ENCODE results near the gene BMPR1A.

BMPR1A gene

GRCh38 chr10:86753638-86754434 is 2.6 kb upstream of the BMPR1A start:
- no peak overlapping the region for H3K4me3 ChIP-seq (ENCODE audit: low read length)
- TF ChIP-seq, protein P1, sequence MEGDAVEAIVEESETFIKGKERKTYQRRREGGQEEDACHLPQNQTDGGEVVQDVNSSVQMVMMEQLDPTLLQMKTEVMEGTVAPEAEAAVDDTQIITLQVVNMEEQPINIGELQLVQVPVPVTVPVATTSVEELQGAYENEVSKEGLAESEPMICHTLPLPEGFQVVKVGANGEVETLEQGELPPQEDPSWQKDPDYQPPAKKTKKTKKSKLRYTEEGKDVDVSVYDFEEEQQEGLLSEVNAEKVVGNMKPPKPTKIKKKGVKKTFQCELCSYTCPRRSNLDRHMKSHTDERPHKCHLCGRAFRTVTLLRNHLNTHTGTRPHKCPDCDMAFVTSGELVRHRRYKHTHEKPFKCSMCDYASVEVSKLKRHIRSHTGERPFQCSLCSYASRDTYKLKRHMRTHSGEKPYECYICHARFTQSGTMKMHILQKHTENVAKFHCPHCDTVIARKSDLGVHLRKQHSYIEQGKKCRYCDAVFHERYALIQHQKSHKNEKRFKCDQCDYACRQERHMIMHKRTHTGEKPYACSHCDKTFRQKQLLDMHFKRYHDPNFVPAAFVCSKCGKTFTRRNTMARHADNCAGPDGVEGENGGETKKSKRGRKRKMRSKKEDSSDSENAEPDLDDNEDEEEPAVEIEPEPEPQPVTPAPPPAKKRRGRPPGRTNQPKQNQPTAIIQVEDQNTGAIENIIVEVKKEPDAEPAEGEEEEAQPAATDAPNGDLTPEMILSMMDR (conservative IDR thresholded peaks at IDR 0.05; ENCODE audit: low read length), result no peak
- no peak for DNase-seq (ENCODE audit: low read depth)

GRCh38 chr10:86755454-86755739 is 1.0 kb upstream of the BMPR1A start:
- H3K4me3 ChIP-seq (ENCODE audit: low read length), result peak overlapping the region; percentile 82
- TF ChIP-seq, protein P1 (conservative IDR thresholded peaks at IDR 0.05; ENCODE audit: low read length), result no peak
- DNase-seq (ENCODE audit: low read depth), result no peak

DNA sequence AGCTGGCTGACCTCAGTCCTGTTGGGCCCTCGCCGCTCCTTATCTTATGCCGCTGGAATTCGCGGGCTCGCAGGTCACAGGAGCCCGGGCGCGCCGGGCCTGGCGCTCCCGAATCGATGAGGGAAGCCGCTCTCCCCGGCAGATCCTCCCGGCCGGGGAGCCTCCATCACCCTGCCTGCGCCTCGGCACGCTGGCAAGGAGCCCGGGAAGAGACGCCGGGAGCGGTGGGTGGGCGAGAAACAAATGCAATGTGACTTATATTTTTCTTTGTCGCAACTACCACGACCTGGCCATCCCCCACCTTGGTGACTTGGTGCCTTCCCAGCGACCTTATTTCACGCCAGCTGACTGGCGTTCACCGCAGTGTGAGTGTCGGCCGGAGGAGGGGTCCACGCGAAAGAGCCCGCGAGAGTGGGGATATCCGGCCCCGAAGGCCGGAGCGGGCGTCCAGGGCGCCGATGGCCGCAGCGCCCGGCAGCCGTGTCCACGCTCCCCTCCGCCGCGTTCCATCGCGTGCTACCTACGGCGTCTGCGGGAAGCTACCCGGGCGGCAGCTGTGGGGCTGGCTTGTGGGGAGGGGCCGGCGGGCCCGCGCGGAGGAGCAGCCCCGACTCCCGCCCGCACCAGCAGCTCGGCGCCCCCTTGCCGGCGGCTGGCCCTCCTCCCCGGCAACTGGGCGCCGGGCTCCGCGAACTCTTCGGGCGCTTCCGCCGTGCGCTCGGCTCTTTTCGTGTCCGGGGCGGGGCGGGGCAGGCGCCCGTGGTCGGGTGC is 494 bp upstream of the BMPR1A start:
- TF ChIP-seq, protein P1 (conservative IDR thresholded peaks at IDR 0.05; ENCODE audit: low read length), result no peak
- peak; percentile 83 for DNase-seq (ENCODE audit: low read depth)
- H3K4me3 ChIP-seq (ENCODE audit: low read length), result peak overlapping the region; percentile 82

DNA sequence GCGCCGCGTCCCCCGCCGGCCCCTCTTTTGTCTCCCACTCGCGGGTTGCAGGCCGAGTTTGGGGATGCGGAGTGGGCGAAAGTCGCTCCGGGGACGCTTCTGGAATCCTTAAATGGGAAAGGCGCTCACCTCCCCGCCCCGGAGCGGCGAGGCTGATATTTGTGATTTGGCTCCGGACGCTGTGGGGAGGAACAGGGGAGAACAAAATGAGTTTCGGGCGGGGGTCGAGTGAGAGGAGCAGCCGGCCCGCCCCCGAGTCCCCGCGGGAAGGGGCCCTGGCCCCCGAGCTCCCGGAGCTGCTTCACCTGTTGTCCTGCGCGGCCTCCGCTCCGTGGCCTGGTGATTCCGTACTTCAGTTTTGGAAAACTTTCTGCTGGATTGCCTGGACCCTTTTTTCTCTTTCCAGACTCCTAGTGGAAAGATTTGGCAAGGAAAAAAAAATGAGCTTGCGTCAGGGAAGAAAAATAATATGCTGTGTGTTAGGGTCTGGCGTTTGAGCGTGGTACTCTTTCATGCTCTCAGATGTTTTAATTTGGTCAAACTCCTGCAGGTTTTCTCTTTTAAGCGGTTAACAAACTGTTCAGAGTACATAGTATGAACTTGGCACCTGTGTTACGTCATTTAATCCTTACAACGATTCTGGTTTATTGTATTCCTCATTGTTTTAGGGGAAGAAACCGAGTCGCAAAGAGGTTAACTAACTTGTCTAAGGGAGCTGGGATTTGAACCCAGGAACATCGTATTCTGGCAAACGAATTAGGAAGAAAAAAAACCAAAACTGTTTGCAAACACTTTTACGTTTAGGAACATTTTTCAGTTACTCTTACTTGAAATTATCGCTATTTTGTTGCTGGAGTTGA is 924 bp downstream of the BMPR1A start:
- H3K4me3 ChIP-seq (ENCODE audit: low read length), result peak overlapping the region; percentile 75
- TF ChIP-seq, protein P1 (conservative IDR thresholded peaks at IDR 0.05; ENCODE audit: low read length), result peak; percentile 49
- DNase-seq (ENCODE audit: low read depth), result peak; percentile 59

DNA sequence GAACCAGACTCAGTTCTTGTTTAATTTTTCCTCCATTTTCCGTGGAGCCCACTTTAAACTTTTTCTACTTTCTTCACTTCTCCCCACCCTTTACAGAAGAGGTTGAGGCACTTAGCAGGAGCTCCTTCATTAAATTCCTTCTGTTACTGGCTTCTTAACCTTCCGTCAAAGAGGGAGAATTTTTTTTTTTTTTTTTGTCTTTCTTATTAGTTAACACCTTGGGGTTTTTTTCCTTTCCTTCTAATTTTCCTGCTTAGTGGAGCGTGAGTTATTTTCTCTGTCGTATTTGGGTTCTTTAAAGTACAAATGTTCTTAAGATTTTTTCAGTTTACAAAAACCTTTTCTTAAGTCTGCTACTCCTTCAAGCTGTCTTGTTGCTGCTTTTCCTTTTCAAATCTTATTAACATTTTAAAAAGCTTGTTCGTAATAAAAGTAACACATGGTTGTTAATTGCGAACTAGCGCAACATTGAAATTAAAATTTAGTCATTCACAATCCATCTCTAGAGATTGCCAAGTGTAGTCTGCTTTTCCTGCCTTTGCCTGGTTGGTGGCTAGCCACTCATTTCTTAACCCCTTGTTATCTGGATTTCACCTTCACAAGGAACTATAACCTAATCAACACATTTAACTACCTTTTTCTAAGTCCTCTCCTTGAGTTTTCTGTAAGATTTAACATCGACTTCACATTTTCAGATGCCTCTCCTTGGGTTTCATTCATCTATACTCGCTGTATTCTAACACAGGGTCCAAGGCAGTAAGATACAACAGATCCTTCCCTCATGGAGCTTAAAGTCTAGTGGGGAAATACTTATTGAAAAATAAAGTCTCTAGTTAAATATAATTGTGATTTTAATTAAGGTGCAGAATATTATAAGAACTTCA is 2.0 kb downstream of the BMPR1A start:
- TF ChIP-seq, protein P1 (conservative IDR thresholded peaks at IDR 0.05; ENCODE audit: low read length), result no peak
- peak; percentile 19 for DNase-seq (ENCODE audit: low read depth)
- H3K4me3 ChIP-seq (ENCODE audit: low read length), result peak overlapping the region; percentile 75

DNA sequence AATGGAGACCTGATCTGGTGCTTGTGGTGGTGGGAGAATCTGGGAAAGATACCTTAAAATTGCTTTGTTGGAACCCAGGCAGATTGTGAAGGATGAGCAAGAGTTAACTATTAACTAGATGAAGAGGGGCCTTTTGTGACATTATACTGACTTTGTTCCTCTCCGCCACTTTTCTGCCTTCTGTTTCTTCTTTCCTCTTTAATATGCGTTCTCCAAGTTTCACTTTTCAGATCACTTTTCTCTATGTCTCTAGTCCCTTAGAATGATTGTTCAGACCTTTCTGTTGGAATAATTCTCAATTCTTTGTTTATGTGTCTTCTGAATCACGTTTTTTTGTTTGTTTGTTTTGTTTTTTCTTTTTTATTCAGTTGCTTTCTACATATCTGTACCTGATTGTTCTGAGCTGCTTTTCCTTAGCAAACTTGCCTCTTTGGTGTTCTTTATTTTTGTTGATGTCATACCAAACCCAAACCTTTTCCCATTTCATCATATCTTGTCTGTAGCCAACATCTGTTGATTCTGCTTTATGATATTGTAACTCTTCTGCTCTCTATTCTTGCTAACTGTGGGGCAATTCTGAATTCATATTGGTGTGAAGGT is 2.8 kb downstream of the BMPR1A start:
- H3K4me3 ChIP-seq (ENCODE audit: low read length), result peak overlapping the region; percentile 75
- TF ChIP-seq, protein P1 (conservative IDR thresholded peaks at IDR 0.05; ENCODE audit: low read length), result no peak

More for the DNA sequence above, 2.8 kb downstream of the BMPR1A start:
- DNase-seq (ENCODE audit: low read depth), result peak; percentile 40

Measured in AG10803 (cell line).